ENCODE data around the gene C8A.

The C8A gene

GRCh38 chr1:56931211-56931610, 76.6 kb downstream of the C8A start:
- TF ChIP-seq POLR2AphosphoS5 (IDR thresholded peaks at IDR 0.05; ENCODE audit: low read depth) (no peak), SPI1 (IDR thresholded peaks at IDR 0.05; ENCODE audit: borderline replicate concordance, low read depth) (no peak), GABPA (IDR thresholded peaks at IDR 0.05; ENCODE audit: low read depth) (no peak), REST (IDR thresholded peaks at IDR 0.05; ENCODE audit: insufficient replicate concordance, low read depth) (no peak), CTCF (IDR thresholded peaks at IDR 0.05; ENCODE audit: insufficient read depth, low read length) (no peak)

GRCh38 chr1:56931686-56932085, 77.1 kb downstream of the C8A start:
- Histone ChIP-seq H3K4me3 (replicated peaks; ENCODE audit: insufficient read depth, low read length) (no peak overlapping the region), H3K27me3 (ENCODE audit: insufficient read depth, poor library complexity, severe bottlenecking) (peaks cover 2% of the 10 kb centered on the region), H3K27ac (replicated peaks) (no peak overlapping the region)
- no peak for DNase-seq (ENCODE audit: low read depth in 1 of 2, low spot score in 1 of 2)
- no peak for TF ChIP-seq GABPA (IDR thresholded peaks at IDR 0.05; ENCODE audit: low read depth)
- no peak for TF ChIP-seq REST (IDR thresholded peaks at IDR 0.05; ENCODE audit: insufficient replicate concordance, low read depth)
- no peak for TF ChIP-seq CTCF (IDR thresholded peaks at IDR 0.05; ENCODE audit: insufficient read depth, low read length)
- no peak for TF ChIP-seq POLR2AphosphoS5 (IDR thresholded peaks at IDR 0.05; ENCODE audit: low read depth)
- no peak for TF ChIP-seq SPI1 (IDR thresholded peaks at IDR 0.05; ENCODE audit: borderline replicate concordance, low read depth)

More at GRCh38 chr1:56931211-56931610, 76.6 kb downstream of the C8A start:
- Histone ChIP-seq H3K4me3 (replicated peaks; ENCODE audit: insufficient read depth, low read length) (no peak overlapping the region), H3K27me3 (ENCODE audit: insufficient read depth, poor library complexity, severe bottlenecking) (peaks cover 2% of the 10 kb centered on the region), H3K27ac (replicated peaks) (no peak overlapping the region)
- no peak for DNase-seq (ENCODE audit: low read depth in 1 of 2, low spot score in 1 of 2)

- TF ChIP-seq REST (IDR thresholded peaks at IDR 0.05; ENCODE audit: insufficient replicate concordance, low read depth), result no peak
- TF ChIP-seq GABPA (IDR thresholded peaks at IDR 0.05; ENCODE audit: low read depth), result no peak
- TF ChIP-seq CTCF (IDR thresholded peaks at IDR 0.05; ENCODE audit: insufficient read depth, low read length), result no peak
- TF ChIP-seq POLR2AphosphoS5 (IDR thresholded peaks at IDR 0.05; ENCODE audit: low read depth), result no peak
- no peak for TF ChIP-seq SPI1 (IDR thresholded peaks at IDR 0.05; ENCODE audit: borderline replicate concordance, low read depth)
- no peak overlapping the region for H3K27ac ChIP-seq (replicated peaks)
- no peak overlapping the region for H3K4me3 ChIP-seq (replicated peaks; ENCODE audit: insufficient read depth, low read length)
- no peak for DNase-seq (ENCODE audit: low read depth in 1 of 2, low spot score in 1 of 2)
- H3K27me3 ChIP-seq (ENCODE audit: insufficient read depth, poor library complexity, severe bottlenecking), result peaks cover 3% of the 10 kb centered on the region
These were observed 78.6 kb downstream of the C8A start for GRCh38 chr1:56933161-56933560.
